ENCODE data around the gene SNRNP70. TPM values are rescaled to one million over a fixed set of nuclear protein-coding genes. Genes with fewer than 3 reads are reported as not detected.

Gene SNRNP70
- total and polyA plus RNA-seq, 2 of the 13 experiments (the other 11 are each of a cell fraction or from before 2014, with no cell fraction given) = 150 to 210 TPM

GRCh38 chr19:49127674-49128544, 42.7 kb downstream of the SNRNP70 start (continued):
- TF ChIP-seq NR2F2 (IDR thresholded peaks at IDR 0.05; ENCODE audit: borderline replicate concordance, low read depth) (no peak), NR2F1 (CRISPR knock-in tag; IDR thresholded peaks at IDR 0.05) (no peak), KAT7 (CRISPR knock-in tag; IDR thresholded peaks at IDR 0.05; ENCODE audit: borderline replicate concordance) (no peak), ZNF329 (CRISPR knock-in tag; IDR thresholded peaks at IDR 0.05; ENCODE audit: low read depth) (peak; percentile 86), HOXD1 (CRISPR knock-in tag; IDR thresholded peaks at IDR 0.05) (peak; percentile 97), TBX2 (CRISPR knock-in tag; IDR thresholded peaks at IDR 0.05; ENCODE audit: borderline replicate concordance) (peak; percentile 87), ZNF136 (CRISPR knock-in tag; IDR thresholded peaks at IDR 0.05; ENCODE audit: low read depth) (peak; percentile 96), TP53 (CRISPR knock-in tag; conservative IDR thresholded peaks at IDR 0.05) (peak; percentile 93), KDM5B (CRISPR knock-in tag; IDR thresholded peaks at IDR 0.05; ENCODE audit: borderline replicate concordance) (peak; percentile 100), MXD3 (CRISPR knock-in tag; IDR thresholded peaks at IDR 0.05) (peak; percentile 100), NFIC (IDR thresholded peaks at IDR 0.05; ENCODE audit: low read length) (no peak), ZBTB10 (CRISPR knock-in tag; IDR thresholded peaks at IDR 0.05; ENCODE audit: borderline replicate concordance) (peak; percentile 95; the same call in 1 of the 2 replicates), HNF1A (IDR thresholded peaks at IDR 0.05; ENCODE audit: low read depth) (no peak), HNF1A (CRISPR knock-in tag; IDR thresholded peaks at IDR 0.05; ENCODE audit: borderline replicate concordance) (peak; percentile 86), MTA1 (CRISPR knock-in tag; IDR thresholded peaks at IDR 0.05; ENCODE audit: borderline replicate concordance) (peak; percentile 91; the same call in 1 of the 2 replicates), ERF (CRISPR knock-in tag; IDR thresholded peaks at IDR 0.05) (peak; percentile 99)
- TF ChIP-seq, protein P1, sequence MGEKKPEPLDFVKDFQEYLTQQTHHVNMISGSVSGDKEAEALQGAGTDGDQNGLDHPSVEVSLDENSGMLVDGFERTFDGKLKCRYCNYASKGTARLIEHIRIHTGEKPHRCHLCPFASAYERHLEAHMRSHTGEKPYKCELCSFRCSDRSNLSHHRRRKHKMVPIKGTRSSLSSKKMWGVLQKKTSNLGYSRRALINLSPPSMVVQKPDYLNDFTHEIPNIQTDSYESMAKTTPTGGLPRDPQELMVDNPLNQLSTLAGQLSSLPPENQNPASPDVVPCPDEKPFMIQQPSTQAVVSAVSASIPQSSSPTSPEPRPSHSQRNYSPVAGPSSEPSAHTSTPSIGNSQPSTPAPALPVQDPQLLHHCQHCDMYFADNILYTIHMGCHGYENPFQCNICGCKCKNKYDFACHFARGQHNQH (CRISPR knock-in tag; IDR thresholded peaks at IDR 0.05) = peak; percentile 94
- TF ChIP-seq, protein P2, sequence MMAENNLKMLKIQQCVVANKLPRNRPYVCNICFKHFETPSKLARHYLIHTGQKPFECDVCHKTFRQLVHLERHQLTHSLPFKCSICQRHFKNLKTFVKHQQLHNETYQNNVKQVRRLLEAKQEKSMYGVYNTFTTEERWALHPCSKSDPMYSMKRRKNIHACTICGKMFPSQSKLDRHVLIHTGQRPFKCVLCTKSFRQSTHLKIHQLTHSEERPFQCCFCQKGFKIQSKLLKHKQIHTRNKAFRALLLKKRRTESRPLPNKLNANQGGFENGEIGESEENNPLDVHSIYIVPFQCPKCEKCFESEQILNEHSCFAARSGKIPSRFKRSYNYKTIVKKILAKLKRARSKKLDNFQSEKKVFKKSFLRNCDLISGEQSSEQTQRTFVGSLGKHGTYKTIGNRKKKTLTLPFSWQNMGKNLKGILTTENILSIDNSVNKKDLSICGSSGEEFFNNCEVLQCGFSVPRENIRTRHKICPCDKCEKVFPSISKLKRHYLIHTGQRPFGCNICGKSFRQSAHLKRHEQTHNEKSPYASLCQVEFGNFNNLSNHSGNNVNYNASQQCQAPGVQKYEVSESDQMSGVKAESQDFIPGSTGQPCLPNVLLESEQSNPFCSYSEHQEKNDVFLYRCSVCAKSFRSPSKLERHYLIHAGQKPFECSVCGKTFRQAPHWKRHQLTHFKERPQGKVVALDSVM (CRISPR knock-in tag; IDR thresholded peaks at IDR 0.05) = peak; percentile 81
